Stomach (tissue), 9 donors: Measurements from ENCODE around the gene ADISSP. TPM values are rescaled to one million over a fixed set of nuclear protein-coding genes. Genes with fewer than 3 reads are reported as not detected.

Source experiments
- DNase-seq, 2 donors: peaks; one replicate each; pipeline versions ENCODE4 v3.0.0 to v3.0.0-alpha.2; 2013 to 2019
- H3K27ac ChIP-seq, 5 donors: fragments of 200-600 bp in 4 of 5; sonication (generic) in 4 of 5; one replicate each; pipeline ENCODE4 v1.5.1; 2013 to 2019; ENCODE audit warnings: mild to moderate bottlenecking in 1 of 5, moderate library complexity in 1 of 5
- H3K27me3 ChIP-seq, 3 donors: fragments of 200-600 bp; sonication (generic); one replicate each; pipeline ENCODE4 v1.5.1; 2017 to 2019; ENCODE audit warnings: mixed run types in 1 of 3
- H3K36me3 ChIP-seq, 4 donors: fragments of 200-600 bp; sonication (generic); 1 replicate in 3 of 4; 2 replicates in 1 of 4; pipeline ENCODE4 v1.5.1; 2016 to 2019
- H3K4me1 ChIP-seq, 4 donors: fragments of 200-600 bp; sonication (generic); one replicate each; pipeline ENCODE4 v1.5.1; 2016 to 2019
- H3K4me3 ChIP-seq, 4 donors: fragments of 200-600 bp; sonication (generic) in 3 of 4; one replicate each; pipeline ENCODE4 v1.5.1; 2016 to 2019; ENCODE audit warnings: mild to moderate bottlenecking in 1 of 4
- H3K9me3 ChIP-seq, 4 donors: fragments of 200-600 bp; sonication (generic); one replicate each; pipeline ENCODE4 v1.5.1; 2016 to 2019
- EP300 ChIP-seq: sonication (generic); formaldehyde crosslinking; IDR thresholded peaks from one replicate; pipeline ENCODE4 v1.6.1; 2017; ENCODE audit warnings: antibody characterized with exemption
- POLR2A ChIP-seq, 4 donors: fragments of 450-650 bp; IDR thresholded peaks; one replicate each; pipeline ENCODE4 v1.6.1; 2016; ENCODE audit warnings: antibody characterized with exemption in 4 of 4, control low read depth in 2 of 4, mild to moderate bottlenecking in 1 of 4, moderate library complexity in 1 of 4
- POLR2AphosphoS5 ChIP-seq, 3 donors: sonication (generic); formaldehyde crosslinking; IDR thresholded peaks; one replicate each; pipeline ENCODE4 v1.6.1; 2016; ENCODE audit warnings: antibody characterized with exemption in 3 of 3
- WGBS, 5 donors: extraction: QIAGEN DNeasy Blood & Tissue Kit in 3 of 5; methylation state at CpG; one replicate each; pipeline versions ENCODE4 v1.1.5 to v1.1.7; 2013 to 2018; 5-methylcytosine and 5-hydroxymethylcytosine counted together
- intact Hi-C: fragments of 100-400 bp; cut with DNase I; formaldehyde crosslinking; loops from one replicate; pipeline ENCODE4 v1.15.1; 2023; ENCODE audit warnings: low total_unique reads
- polyA plus RNA-seq, 3 donors: library from polyadenylated mRNA; stranded (reverse); fragments of 200-250 nt; gene quantifications; one replicate each; pipeline ENCODE4 v1.2.3, GENCODE V29; 2013
- total RNA-seq, 5 donors: library from RNA; depleted of rRNA; stranded (reverse); fragments of >200 nt; gene quantifications; one replicate each; pipeline versions ENCODE4 v1.1.0 to v1.2.3, GENCODE V29; 2014 to 2016
- TF ChIP-seq, protein P1 (sequence below), 7 experiments: fragments of 450-650 bp in 4 of 7; fragments of 200-600 bp in 3 of 7; sonication (generic) in 3 of 7; IDR thresholded peaks; one replicate each; pipeline ENCODE4 v1.5.1; 2016 to 2019; ENCODE audit warnings: antibody characterized with exemption in 7 of 7, control low read depth in 2 of 7, mild to moderate bottlenecking in 1 of 7
- donor health status: healthy with polysubstance abuse.
- donor health status: Bipolar disorder and iron deficiency.
- donor health status: healthy.

The ADISSP gene
- total and polyA plus RNA-seq, 8 donors, result 5.9 to 136 (median 27.4) TPM

DNA sequence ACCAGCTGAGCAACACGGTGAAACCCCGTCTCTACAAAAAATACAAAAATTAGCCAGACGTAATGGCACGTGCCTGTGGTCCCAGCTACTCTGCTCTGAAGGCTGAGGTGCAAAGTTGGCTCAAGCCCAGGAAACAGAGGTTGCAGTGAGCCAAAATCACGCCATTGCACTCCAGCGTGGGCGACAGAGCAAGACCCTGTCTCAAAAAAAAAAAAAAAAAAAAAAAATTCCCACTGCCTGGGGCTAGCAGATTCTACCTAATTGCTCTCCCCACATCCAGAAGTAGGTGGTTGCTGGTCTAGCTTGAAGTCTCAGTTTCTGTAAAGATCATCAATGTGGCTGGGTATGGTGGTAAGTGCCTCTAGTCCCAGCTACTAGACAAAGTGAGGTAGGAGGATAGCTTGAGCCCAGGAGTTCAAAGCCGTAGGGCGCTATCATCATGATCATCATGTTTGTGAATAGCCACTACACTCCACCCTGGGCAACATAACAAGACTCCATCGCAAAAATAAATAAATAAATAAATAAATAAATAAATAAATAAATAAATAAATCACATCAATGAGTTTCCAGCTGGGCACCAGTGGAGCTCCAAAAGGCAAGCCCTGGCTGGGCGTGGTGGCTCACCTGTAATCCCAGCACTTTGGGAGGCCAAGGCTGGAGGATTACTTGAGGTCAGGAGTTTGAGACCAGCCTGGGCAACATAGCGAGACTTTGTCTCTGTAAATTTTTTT, 46.5 kb upstream of the ADISSP start:
- DNase-seq, result no peak
- H3K9me3 ChIP-seq, result no peaks in the 10 kb centered on the region
- peak overlapping the region; percentile 73 to 99 (median 88) for H3K27ac ChIP-seq
- no peaks in the 10 kb centered on the region for H3K36me3 ChIP-seq
- no peak overlapping the region for H3K4me3 ChIP-seq
- TF ChIP-seq POLR2AphosphoS5 (IDR thresholded peaks at IDR 0.05) (no peak), POLR2A (IDR thresholded peaks at IDR 0.05) (no peak), EP300 (no peak)
- TF ChIP-seq, protein P1, sequence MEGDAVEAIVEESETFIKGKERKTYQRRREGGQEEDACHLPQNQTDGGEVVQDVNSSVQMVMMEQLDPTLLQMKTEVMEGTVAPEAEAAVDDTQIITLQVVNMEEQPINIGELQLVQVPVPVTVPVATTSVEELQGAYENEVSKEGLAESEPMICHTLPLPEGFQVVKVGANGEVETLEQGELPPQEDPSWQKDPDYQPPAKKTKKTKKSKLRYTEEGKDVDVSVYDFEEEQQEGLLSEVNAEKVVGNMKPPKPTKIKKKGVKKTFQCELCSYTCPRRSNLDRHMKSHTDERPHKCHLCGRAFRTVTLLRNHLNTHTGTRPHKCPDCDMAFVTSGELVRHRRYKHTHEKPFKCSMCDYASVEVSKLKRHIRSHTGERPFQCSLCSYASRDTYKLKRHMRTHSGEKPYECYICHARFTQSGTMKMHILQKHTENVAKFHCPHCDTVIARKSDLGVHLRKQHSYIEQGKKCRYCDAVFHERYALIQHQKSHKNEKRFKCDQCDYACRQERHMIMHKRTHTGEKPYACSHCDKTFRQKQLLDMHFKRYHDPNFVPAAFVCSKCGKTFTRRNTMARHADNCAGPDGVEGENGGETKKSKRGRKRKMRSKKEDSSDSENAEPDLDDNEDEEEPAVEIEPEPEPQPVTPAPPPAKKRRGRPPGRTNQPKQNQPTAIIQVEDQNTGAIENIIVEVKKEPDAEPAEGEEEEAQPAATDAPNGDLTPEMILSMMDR (IDR thresholded peaks at IDR 0.05), result no peak
- no peaks in the 10 kb centered on the region for H3K27me3 ChIP-seq
- WGBS, 5 donors, result 55 to 66% (median 62%) methylated on average over 12 of the region's 12 CpGs
- intact Hi-C loops, result no loop called here
- peaks cover 52 to 71% (median 63%) of the 10 kb centered on the region in 4 donors for H3K4me1 ChIP-seq

DNA sequence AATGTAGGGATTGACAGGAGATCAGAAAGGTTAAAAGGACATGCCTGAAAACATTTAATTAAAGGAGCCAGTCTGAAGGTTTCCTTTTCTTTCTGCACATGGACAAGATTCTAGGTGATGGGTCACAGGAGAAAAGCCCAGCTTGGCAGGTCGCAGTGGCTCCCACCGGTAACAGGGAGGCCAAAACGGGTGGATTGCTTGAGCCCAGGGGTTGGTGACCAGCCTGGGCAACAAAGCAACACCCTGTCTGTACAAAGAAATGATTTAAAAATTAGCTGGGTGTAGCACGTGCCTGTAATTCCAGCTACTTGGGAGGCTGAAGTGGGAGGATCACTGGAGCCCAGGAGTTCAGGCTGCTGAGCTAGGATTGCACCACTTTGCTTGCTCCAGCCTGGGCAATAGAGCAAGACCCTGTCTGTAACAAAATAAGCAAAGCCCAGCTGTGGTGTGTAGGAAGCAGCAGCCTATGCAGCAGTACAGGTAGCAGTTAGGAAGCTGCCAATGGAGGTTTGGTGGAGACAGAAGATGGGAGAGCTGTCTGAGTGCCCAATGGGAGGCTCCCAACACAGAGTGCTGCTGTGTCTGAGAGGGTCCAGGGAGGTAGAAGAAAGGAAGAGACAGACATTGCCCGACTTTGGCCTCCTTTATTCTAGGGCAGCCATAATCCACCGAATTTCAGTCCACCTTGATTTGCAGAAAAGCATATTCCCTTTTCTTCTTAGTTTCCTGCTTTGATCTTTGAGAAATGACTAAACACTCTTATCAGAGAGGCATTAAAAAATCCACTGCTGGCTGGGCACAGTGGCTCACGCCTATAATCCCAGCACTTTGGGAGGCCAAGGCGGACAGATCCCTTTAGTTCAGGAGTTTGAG, 45.7 kb upstream of the ADISSP start:
- H3K36me3 ChIP-seq, result no peaks in the 10 kb centered on the region
- no peaks in the 10 kb centered on the region for H3K9me3 ChIP-seq
- intact Hi-C loops, result no loop called here
- no peak for TF ChIP-seq POLR2A (IDR thresholded peaks at IDR 0.05)
- peak in 1 of 3 donors; percentile 21 for TF ChIP-seq POLR2AphosphoS5 (IDR thresholded peaks at IDR 0.05)
- H3K4me1 ChIP-seq, result peaks cover 49 to 71% (median 61%) of the 10 kb centered on the region in 4 donors
- WGBS, 5 donors, result 34 to 52% (median 39%) methylated on average over 8 of the region's 8 CpGs
- no peaks in the 10 kb centered on the region for H3K27me3 ChIP-seq
- no peak overlapping the region for H3K4me3 ChIP-seq
- DNase-seq, result peak; percentile 39 to 41
- H3K27ac ChIP-seq, result peak overlapping the region; percentile 87 to 99 (median 92)

DNA sequence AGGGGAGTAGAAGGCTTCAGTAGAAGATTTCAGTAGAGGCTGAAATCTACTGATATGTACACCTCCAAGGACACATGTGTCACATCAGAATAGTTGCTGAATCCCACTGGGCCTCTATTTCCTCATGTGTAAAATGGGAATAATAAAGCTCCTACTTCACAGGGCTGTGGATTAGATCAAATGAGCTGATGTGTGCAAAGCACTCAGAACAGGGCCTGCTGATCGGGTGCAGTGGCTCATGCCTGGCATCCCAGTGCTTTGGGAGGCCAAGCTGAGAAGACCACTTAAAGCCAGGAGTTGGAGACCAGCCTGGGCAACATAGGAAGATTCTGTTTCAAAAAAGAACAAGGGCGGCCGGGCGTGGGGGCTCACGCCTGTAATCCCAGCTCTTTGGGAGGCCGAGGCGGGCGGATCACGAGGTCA, 44.7 kb upstream of the ADISSP start:
- intact Hi-C loops, result no loop called here
- Histone ChIP-seq H3K4me3 (no peak overlapping the region), H3K4me1 (peaks cover 55 to 75% (median 67%) of the 10 kb centered on the region in 4 donors), H3K27ac (peak overlapping the region; percentile 87 to 99 (median 92)), H3K36me3 (no peaks in the 10 kb centered on the region), H3K9me3 (no peaks in the 10 kb centered on the region), H3K27me3 (no peaks in the 10 kb centered on the region)
- 87 to 94% (median 93%) methylated on average over 9 of the region's 9 CpGs for WGBS, 5 donors
- DNase-seq, result no peak
- no peak for TF ChIP-seq POLR2A (IDR thresholded peaks at IDR 0.05)
- TF ChIP-seq, protein P1 (IDR thresholded peaks at IDR 0.05), result no peak
- no peak for TF ChIP-seq EP300
- no peak for TF ChIP-seq POLR2AphosphoS5 (IDR thresholded peaks at IDR 0.05)

DNA sequence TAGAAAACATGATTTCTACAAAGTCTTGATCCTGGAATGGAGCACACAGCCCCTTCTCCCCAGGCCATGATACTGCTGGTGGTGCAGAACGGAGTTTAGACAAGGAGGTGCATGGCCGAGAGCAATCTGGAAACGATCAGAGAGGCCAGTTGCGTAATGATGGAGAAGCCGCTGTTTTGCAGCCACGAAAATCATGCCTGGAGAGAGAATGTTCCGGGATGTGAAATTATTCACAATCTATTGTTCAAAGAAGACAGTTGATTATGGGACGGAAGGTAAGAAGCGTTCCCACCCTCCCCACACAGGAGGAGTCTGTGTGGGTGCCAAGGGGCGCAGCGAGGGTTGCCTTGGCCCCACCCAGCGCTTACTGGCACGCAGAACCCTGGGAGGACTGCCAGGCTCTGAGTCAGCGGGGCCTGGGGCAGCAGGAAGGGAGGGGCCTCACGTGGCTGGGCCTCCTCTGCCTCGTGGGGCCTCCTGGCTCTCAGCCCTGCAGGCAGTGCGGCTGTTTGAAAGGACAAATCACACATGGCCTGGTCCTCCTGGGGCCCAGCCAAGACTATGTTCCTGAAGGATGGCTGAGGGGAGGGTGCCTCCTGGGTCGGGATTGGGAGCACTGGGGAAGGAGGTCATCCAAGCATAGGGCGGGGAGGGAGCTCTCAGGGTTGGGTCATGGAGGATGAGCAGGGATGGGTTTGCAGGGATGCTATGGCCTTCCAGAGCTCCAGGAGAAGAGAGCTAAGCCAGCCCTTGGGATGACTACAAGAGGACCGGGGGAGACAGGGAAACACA, 44.1 kb upstream of the ADISSP start:
- peak overlapping the region; percentile 27 to 34 (median 30) for H3K4me3 ChIP-seq
- peaks cover 61 to 81% (median 73%) of the 10 kb centered on the region in 4 donors for H3K4me1 ChIP-seq
- no peaks in the 10 kb centered on the region for H3K27me3 ChIP-seq
- no peaks in the 10 kb centered on the region for H3K9me3 ChIP-seq
- intact Hi-C loops, result no loop called here
- TF ChIP-seq, protein P1 (IDR thresholded peaks at IDR 0.05), result no peak
- TF ChIP-seq POLR2A (IDR thresholded peaks at IDR 0.05) (peak in 2 of 4 donors; percentile 23 to 77), POLR2AphosphoS5 (IDR thresholded peaks at IDR 0.05) (peak; percentile 97 to 99 (median 99)), EP300 (peak; percentile 93)
- WGBS, 5 donors, result 3 to 4% (median 4%) methylated on average over 18 to 20 of the region's 20 CpGs
- H3K36me3 ChIP-seq, result no peaks in the 10 kb centered on the region
- peak; percentile 99 for DNase-seq
- H3K27ac ChIP-seq, result peak overlapping the region; percentile 87 to 99 (median 92)
